HUDEP-2 (cell line): ENCODE data around the gene CFAP410.
"Not testable (repeated sequence)": the region's sequence is repeated elsewhere in the genome, so short reads cannot be mapped to it uniquely, and the experiment has no call there.

Source experiments
- DNase-seq, 76 experiments: peaks; one replicate each; lab custom pipeline; 2025; ENCODE audit not compliant: unreplicated experiment in 76 of 76; lab: John Stamatoyannopoulos, UW

CFAP410 gene

GRCh38 chr21:44288251-44289110 lies 50.7 kb downstream of the CFAP410 start:
- DNase-seq: no peak

DNA sequence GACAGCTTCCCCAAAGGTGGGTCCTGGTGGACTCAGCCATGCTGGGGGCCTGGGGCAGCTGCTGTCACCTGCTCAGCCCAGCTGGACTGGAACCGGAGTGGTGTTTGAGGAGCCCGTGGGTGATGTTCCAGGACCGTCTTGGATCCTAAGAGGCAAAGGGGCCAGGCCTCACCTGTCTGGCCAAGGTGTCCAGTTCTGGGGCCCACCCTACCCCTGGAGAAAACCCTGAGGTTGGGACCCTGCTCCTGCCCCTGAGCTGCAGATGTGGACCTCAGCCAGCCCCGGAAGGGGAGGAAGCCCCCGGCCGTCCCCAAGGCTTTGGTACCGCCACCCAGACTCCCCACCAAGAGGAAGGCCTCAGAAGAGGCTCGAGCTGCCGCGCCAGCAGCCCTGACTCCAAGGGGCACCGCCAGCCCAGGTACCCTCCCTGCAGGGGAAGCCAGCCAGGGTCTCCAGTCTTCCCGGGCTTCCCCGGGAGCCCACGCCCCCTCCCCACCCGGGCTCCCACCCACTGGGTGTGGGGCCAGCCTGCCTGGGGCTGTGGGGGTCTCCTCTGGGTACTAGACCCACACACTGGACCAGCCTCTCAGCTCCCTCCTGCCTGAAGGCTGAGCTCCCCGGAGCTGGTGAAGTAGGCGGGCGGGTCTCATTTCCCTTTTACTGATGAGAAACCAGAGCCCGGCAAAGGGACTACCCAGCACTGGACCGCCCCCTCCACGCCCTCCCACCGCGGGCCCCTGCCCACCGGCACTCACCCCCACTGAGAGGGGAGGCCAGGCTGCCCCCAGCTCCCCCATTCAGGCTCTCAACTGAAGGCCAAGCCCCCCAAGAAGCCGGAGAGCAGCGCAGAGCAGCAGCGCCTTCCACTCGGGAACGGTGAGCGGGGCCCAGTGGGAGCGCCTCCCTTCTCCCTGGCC lies 52.2 kb downstream of the CFAP410 start:
- DNase-seq: no peak

DNA sequence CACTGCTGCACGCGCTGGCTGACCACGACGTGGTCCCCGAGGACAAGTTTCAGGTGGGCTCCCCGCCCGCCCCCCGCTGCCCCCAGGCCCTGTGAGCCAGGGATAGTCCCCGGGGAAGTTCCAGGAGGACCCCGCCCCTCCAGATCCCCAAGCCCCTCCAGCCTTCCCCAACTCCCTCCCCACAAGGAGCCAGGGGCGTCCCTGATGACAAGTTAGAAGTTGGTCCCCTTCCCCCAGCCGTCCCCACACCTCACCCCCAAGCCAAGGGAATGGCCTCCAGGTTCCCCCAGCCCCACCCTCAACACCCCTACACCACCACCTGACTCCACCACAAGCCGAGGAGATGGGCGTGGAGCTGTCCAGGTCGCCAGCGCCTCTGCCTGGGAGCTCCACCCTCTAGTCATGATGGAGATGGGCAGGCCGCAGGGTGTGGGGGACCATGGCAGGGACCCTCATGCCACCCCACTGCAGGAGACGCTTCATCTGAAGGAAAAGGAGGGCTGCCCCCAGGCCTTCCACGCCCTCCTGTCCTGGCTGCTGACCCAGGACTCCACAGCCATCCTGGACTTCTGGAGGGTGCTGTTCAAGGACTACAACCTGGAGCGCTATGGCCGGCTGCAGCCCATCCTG lies 53.0 kb downstream of the CFAP410 start:
- DNase-seq: no peak

DNA sequence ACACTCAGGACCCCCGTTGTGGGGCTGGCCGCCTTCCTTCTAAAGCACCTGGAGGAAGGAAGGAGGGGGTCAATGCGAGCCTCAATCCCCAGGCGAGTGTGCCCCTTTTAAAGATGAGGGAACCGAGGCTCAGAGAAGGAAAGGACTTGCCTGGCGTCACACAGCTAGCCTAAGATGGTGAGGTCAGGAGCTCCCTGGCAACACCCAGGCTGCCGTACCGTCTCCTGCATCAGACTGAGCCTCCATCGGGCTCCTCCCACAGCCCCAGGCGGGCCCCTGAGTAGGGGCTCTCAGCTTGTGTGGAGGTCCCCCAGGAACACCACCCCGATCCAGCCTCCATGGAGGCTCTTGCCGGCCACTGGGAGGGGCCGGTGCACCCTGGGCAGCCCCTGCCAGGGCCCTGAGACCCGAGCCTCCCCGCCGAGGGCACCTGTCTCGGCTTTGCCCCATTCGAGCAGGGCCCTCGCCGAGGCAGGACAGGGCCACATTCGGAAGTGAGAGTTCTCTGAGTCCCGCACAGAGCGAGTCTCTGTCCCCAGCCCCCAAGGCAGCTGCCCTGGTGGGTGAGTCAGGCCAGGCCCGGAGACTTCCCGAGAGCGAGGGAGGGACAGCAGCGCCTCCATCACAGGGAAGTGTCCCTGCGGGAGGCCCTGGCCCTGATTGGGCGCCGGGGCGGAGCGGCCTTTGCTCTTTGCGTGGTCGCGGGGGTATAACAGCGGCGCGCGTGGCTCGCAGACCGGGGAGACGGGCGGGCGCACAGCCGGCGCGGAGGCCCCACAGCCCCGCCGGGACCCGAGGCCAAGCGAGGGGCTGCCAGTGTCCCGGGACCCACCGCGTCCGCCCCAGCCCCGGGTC lies 53.8 kb downstream of the CFAP410 start, which contains the start of gene AIRE:
Gene AIRE, plus strand, starts transcription at position 739 of the 855 bp plus-strand sequence. CDS start 131 bp downstream, outside the sequence.
- no peak for DNase-seq

DNA sequence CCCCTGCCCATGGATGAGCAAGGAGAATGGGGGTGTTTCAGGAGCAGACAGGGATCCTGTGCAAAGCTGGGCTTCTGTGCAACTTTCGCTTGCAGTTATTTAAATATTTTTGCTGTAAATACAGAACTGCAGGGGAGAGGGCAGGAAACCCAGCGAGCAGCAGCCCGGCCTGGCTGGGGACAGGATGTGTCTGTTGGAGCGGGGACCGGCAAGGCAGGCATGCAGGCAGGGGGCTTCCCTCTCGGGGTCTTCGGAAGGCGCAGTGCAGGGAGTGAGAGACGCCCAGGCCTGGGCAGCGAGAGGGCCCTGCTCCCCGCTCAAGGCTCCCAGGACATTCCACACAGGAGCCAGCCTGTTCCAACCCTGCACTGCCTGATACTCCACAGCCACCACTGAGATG lies 55.2 kb downstream of the CFAP410 start:
- no peak for DNase-seq

- DNase-seq: not testable (repeated sequence)
Observed at GRCh38 chr21:44283211-44283785, 55.9 kb downstream of the CFAP410 start.

GRCh38 chr21:44282370-44282769 lies 56.8 kb downstream of the CFAP410 start:
- no peak for DNase-seq

DNA sequence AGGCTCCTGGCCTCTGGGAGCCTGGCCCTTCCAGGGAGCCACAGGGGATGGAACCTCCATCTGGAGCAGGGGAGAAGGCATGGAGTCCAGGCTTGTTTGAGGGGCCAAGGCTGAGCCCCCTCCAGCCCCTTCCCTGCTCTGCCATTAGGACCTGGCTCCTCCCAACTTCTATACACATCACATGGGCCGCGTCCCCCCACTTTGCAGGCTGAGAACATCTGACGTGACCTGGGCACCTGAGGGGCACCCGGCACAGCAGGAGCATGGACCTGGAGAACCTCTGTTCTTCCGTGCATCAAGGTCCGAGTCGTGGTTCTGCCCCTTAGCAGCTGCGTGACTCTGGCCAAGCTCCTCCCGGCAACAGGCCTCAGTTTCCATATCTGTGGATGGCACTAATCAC lies 57.4 kb downstream of the CFAP410 start:
- no peak for DNase-seq

GRCh38 chr21:44279354-44280260 lies 59.6 kb downstream of the CFAP410 start:
- DNase-seq: no peak
